HepG2 (cell line): ENCODE measurements around the gene KDM3B. TPM values are rescaled to one million over a fixed set of nuclear protein-coding genes. Genes with fewer than 3 reads are reported as not detected.

Experiments used
- AGO1 ChIP-seq: fragments of 200-400 bp; formaldehyde crosslinking; IDR thresholded peaks from 2 replicates; pipeline ENCODE4 v1.6.1; 2017; ENCODE audit warnings: mild to moderate bottlenecking, low read depth, low read length, moderate library complexity; ENCODE audit not compliant: poor library complexity, severe bottlenecking
- EHMT2 ChIP-seq: fragments of 200-600 bp; sonication (generic); IDR thresholded peaks from 2 replicates; pipeline ENCODE4 v1.7.0; 2017; ENCODE audit warnings: antibody characterized with exemption, low read depth, low read length, borderline replicate concordance
- GATAD1 ChIP-seq: IDR thresholded peaks from 2 replicates; pipeline ENCODE4 v1.6.1; 2016; ENCODE audit warnings: missing genetic modification reagents, missing compliant biosample characterization
- HMG20B ChIP-seq: conservative IDR thresholded peaks from 2 replicates; pipeline ENCODE4 v1.6.1; 2016; ENCODE audit warnings: missing genetic modification reagents, missing compliant biosample characterization
- HNF4A ChIP-seq: sonication (generic); formaldehyde crosslinking; IDR thresholded peaks from 2 replicates; pipeline ENCODE4 v1.4.0; 2020; ENCODE audit warnings: missing genetic modification reagents
- MAFG ChIP-seq: sonication (generic); formaldehyde crosslinking; IDR thresholded peaks from 2 replicates; pipeline ENCODE4 v1.5.1; 2020; ENCODE audit warnings: mild to moderate bottlenecking, missing genetic modification reagents
- NFRKB ChIP-seq: fragments of 450-650 bp; IDR thresholded peaks from 2 replicates; pipeline ENCODE4 v1.6.1; 2017
- NR1H2 ChIP-seq: sonication (generic); formaldehyde crosslinking; IDR thresholded peaks from 2 replicates; pipeline ENCODE4 v1.8.1; 2022; ENCODE audit warnings: low read depth, missing genetic modification reagents, borderline replicate concordance
- POLR2G ChIP-seq: fragments of 200-400 bp; formaldehyde crosslinking; IDR thresholded peaks from 2 replicates; pipeline ENCODE4 v1.6.1; 2018; ENCODE audit warnings: mild to moderate bottlenecking, low read depth, low read length, moderate library complexity
- SRSF1 ChIP-seq: fragments of 200-400 bp; formaldehyde crosslinking; optimal IDR thresholded peaks from 2 replicates; pipeline ENCODE3; 2017; ENCODE audit warnings: mild to moderate bottlenecking, low read depth, low read length, moderate library complexity
- SRSF4 ChIP-seq: fragments of 200-400 bp; formaldehyde crosslinking; IDR thresholded peaks from one replicate; pipeline ENCODE4 v1.6.1; 2018; ENCODE audit warnings: mild to moderate bottlenecking, low read depth, low read length, moderate library complexity; ENCODE audit not compliant: poor library complexity, severe bottlenecking
- ZFP41 ChIP-seq: sonication (generic); formaldehyde crosslinking; IDR thresholded peaks from 2 replicates; pipeline ENCODE4 v1.4.0; 2020; ENCODE audit warnings: mild to moderate bottlenecking, missing genetic modification reagents, borderline replicate concordance
- ZFP90 ChIP-seq: sonication (generic); formaldehyde crosslinking; IDR thresholded peaks from 2 replicates; pipeline ENCODE4 v1.8.0; 2022; ENCODE audit warnings: missing genetic modification reagents, mild to moderate bottlenecking, inconsistent platforms, borderline replicate concordance
- ZNF224 ChIP-seq: sonication (generic); formaldehyde crosslinking; IDR thresholded peaks from 2 replicates; pipeline ENCODE4 v1.5.0; 2020; ENCODE audit warnings: mild to moderate bottlenecking, missing genetic modification reagents
- ZNF3 ChIP-seq: IDR thresholded peaks from 2 replicates; pipeline ENCODE4 v1.7.0; 2017; ENCODE audit warnings: inconsistent platforms
- ZNF451 ChIP-seq: sonication (generic); formaldehyde crosslinking; IDR thresholded peaks from 2 replicates; pipeline ENCODE4 v1.5.0; 2020; ENCODE audit warnings: mild to moderate bottlenecking, missing genetic modification reagents
- ZNF672 ChIP-seq: sonication (generic); formaldehyde crosslinking; IDR thresholded peaks from 2 replicates; pipeline ENCODE4 v1.8.1; 2022; ENCODE audit warnings: missing genetic modification reagents
- ZNF788 ChIP-seq: sonication (generic); formaldehyde crosslinking; IDR thresholded peaks from 2 replicates; pipeline ENCODE4 v1.5.0; 2020; ENCODE audit warnings: mild to moderate bottlenecking, missing genetic modification reagents, borderline replicate concordance
- polyA plus RNA-seq, 8 experiments: library from polyadenylated mRNA; depleted of rRNA in 3 of 8; stranded (reverse) in 7 of 8; unstranded in 1 of 8; fragments of >200 nt; fragmentation: Illumina TruSeq in 4 of 8; extraction: Trizol in 4 of 8; gene quantifications; 2 replicates each; pipeline versions ENCODE4 v1.2.1 to v1.2.3, GENCODE V29; 2011 to 2016; ENCODE audit warnings: low read depth in 4 of 8, missing spikeins in 1 of 8, mixed read lengths in 1 of 8; ENCODE audit not compliant: insufficient read depth in 1 of 8
- total RNA-seq, 5 experiments: library from RNA; depleted of rRNA; stranded (reverse); fragments of >200 nt; fragmentation: Illumina TruSeq; extraction: Trizol; gene quantifications; 2 replicates each; pipeline ENCODE4 v1.2.3, GENCODE V29; 2016; ENCODE audit warnings: low read depth in 1 of 5
- TF ChIP-seq, protein P1 (sequence below): sonication (generic); formaldehyde crosslinking; IDR thresholded peaks from 2 replicates; pipeline ENCODE4 v1.4.0; 2020; ENCODE audit warnings: missing genetic modification reagents
- TF ChIP-seq, protein P2 (sequence below): sonication (generic); formaldehyde crosslinking; IDR thresholded peaks from 2 replicates; pipeline ENCODE4 v1.5.0; 2020; ENCODE audit warnings: missing genetic modification reagents
- TF ChIP-seq, protein P3 (sequence below): sonication (generic); formaldehyde crosslinking; IDR thresholded peaks from 2 replicates; pipeline ENCODE4 v1.4.0; 2020; ENCODE audit warnings: missing genetic modification reagents

The KDM3B gene
- total and polyA plus RNA-seq, 2 of the 13 experiments (the other 11 are each of a cell fraction or from before 2014, with no cell fraction given): 19.7 to 34.3 TPM

DNA sequence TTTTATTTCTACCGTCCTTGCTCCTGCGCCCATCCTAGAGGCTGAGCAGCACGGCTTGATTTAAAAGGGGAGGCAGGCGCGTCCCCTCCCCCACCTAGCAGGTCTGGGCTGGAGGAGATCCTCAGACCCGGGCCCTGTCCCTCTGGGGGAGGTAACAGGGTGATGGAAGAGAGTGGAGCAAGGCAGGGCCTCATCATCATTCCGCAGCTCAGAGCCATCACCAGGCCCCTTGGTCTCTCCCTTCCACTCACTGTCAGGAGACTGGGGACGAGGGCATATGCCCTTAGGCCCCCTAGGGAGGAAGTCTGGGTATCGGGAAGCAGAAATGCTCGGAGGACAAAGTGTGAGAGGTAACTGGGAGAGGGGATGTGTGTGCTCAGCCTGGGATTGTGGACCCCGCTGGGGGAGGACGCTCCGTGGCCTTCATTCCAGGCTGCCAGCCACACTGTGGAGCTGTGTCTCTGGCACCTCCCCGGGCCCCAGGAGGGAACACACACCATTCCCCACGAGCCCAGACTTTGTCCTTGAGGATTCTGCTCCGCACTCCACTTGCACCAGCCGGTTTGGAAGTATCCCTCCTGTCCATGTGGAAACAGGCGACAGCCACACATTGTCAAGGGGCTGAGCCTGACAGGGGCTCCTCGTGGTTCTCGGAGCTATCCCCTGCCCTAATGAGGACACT is 87.1 kb downstream of the KDM3B start (continued):
- TF ChIP-seq, protein P1, sequence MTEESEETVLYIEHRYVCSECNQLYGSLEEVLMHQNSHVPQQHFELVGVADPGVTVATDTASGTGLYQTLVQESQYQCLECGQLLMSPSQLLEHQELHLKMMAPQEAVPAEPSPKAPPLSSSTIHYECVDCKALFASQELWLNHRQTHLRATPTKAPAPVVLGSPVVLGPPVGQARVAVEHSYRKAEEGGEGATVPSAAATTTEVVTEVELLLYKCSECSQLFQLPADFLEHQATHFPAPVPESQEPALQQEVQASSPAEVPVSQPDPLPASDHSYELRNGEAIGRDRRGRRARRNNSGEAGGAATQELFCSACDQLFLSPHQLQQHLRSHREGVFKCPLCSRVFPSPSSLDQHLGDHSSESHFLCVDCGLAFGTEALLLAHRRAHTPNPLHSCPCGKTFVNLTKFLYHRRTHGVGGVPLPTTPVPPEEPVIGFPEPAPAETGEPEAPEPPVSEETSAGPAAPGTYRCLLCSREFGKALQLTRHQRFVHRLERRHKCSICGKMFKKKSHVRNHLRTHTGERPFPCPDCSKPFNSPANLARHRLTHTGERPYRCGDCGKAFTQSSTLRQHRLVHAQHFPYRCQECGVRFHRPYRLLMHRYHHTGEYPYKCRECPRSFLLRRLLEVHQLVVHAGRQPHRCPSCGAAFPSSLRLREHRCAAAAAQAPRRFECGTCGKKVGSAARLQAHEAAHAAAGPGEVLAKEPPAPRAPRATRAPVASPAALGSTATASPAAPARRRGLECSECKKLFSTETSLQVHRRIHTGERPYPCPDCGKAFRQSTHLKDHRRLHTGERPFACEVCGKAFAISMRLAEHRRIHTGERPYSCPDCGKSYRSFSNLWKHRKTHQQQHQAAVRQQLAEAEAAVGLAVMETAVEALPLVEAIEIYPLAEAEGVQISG: no peak
- TF ChIP-seq, protein P2, sequence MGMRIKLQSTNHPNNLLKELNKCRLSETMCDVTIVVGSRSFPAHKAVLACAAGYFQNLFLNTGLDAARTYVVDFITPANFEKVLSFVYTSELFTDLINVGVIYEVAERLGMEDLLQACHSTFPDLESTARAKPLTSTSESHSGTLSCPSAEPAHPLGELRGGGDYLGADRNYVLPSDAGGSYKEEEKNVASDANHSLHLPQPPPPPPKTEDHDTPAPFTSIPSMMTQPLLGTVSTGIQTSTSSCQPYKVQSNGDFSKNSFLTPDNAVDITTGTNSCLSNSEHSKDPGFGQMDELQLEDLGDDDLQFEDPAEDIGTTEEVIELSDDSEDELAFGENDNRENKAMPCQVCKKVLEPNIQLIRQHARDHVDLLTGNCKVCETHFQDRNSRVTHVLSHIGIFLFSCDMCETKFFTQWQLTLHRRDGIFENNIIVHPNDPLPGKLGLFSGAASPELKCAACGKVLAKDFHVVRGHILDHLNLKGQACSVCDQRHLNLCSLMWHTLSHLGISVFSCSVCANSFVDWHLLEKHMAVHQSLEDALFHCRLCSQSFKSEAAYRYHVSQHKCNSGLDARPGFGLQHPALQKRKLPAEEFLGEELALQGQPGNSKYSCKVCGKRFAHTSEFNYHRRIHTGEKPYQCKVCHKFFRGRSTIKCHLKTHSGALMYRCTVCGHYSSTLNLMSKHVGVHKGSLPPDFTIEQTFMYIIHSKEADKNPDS (CRISPR knock-in tag): no peak
- TF ChIP-seq MAFG (CRISPR knock-in tag) (no peak), ZNF672 (CRISPR knock-in tag) (no peak), ZNF788 (CRISPR knock-in tag) (no peak), GATAD1 (no peak), EHMT2 (no peak), ZFP41 (no peak), ZNF451 (CRISPR knock-in tag) (no peak), ZNF224 (CRISPR knock-in tag) (no peak), SRSF1 (no peak), HMG20B (CRISPR knock-in tag) (no peak), HNF4A (CRISPR knock-in tag) (no peak), NR1H2 (CRISPR knock-in tag) (no peak), ZNF3 (CRISPR knock-in tag) (no peak), NFRKB (no peak), POLR2G (no peak), AGO1 (no peak), ZFP90 (no peak; the same call in 1 of the 2 replicates), SRSF4 (no peak)
- TF ChIP-seq, protein P3, sequence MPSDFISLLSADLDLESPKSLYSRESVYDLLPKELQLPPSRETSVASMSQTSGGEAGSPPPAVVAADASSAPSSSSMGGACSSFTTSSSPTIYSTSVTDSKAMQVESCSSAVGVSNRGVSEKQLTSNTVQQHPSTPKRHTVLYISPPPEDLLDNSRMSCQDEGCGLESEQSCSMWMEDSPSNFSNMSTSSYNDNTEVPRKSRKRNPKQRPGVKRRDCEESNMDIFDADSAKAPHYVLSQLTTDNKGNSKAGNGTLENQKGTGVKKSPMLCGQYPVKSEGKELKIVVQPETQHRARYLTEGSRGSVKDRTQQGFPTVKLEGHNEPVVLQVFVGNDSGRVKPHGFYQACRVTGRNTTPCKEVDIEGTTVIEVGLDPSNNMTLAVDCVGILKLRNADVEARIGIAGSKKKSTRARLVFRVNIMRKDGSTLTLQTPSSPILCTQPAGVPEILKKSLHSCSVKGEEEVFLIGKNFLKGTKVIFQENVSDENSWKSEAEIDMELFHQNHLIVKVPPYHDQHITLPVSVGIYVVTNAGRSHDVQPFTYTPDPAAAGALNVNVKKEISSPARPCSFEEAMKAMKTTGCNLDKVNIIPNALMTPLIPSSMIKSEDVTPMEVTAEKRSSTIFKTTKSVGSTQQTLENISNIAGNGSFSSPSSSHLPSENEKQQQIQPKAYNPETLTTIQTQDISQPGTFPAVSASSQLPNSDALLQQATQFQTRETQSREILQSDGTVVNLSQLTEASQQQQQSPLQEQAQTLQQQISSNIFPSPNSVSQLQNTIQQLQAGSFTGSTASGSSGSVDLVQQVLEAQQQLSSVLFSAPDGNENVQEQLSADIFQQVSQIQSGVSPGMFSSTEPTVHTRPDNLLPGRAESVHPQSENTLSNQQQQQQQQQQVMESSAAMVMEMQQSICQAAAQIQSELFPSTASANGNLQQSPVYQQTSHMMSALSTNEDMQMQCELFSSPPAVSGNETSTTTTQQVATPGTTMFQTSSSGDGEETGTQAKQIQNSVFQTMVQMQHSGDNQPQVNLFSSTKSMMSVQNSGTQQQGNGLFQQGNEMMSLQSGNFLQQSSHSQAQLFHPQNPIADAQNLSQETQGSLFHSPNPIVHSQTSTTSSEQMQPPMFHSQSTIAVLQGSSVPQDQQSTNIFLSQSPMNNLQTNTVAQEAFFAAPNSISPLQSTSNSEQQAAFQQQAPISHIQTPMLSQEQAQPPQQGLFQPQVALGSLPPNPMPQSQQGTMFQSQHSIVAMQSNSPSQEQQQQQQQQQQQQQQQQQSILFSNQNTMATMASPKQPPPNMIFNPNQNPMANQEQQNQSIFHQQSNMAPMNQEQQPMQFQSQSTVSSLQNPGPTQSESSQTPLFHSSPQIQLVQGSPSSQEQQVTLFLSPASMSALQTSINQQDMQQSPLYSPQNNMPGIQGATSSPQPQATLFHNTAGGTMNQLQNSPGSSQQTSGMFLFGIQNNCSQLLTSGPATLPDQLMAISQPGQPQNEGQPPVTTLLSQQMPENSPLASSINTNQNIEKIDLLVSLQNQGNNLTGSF (CRISPR knock-in tag): no peak
